Stimulated activated CD8-positive, alpha-beta memory T cell treated with anti-CD3 and anti-CD28 coated beads, Interleukin-15, amount 100 ng/mL, for 4 hours (primary cell): Measurements from ENCODE around the gene CPXM2.

Experiments
- DNase-seq, 2 donors: peaks; one replicate each; pipeline ENCODE4 v3.0.0-alpha.2; 2020; ENCODE audit warnings: low read depth in 2 of 2

The CPXM2 gene

GRCh38 chr10:123848564-123849457, 42.8 kb downstream of the CPXM2 start:
- no peak for DNase-seq

DNA sequence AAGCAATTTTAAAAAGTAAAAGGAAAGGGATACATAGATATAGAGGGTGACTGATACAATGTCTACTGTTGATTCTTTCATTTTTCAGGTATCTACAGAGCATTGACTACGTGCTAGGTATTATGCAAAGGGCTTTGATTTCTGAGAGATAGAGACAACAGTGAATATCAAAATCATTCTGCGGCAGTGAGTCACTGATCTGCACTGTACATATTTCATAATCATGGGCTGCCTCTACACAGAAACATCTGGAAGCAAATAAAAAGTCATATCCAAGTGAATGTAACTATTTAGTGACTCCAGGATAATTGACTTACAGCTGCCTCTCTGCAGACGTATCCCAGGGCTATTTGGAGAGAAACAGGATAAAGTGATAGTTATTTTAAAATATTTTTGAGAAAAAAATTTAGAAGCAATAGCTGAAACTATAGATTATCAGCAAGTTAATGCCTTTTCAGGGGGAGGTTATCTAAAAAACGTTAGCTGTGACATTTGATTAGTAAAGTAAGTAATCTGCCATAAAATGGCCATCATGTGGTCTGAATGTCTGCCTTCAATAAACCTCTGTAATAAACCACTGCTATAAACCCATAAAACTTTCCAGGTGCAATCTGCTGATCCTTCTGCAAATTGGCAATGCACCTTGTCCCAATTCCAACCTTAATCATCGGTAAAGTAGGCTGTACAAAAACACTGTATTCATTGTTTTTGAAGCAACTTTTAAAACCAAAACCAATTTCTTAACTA, 43.7 kb downstream of the CPXM2 start:
- DNase-seq, result no peak

DNA sequence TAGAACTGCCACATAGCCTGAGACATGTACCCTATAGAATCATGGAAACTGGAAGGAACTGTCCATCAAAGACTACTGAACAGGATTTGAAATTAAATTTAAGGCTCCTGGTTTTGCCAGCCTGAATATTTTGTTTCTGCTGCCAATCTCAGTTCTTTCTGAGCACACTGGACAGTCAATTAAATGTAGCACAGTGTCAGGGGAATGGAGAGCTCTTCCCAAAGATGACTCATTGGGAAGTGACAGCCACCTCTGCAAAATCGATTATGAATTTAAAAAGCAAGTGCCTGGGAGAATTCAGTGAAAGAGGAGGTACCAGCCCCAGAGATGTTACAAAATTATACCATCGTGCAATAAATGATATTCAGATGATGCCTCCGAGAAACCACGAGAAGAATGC, 47.8 kb downstream of the CPXM2 start:
- no peak for DNase-seq

GRCh38 chr10:123842692-123843385, 48.8 kb downstream of the CPXM2 start:
- DNase-seq, result no peak

- no peak for DNase-seq
Measured at GRCh38 chr10:123841560-123841959, 50.0 kb downstream of the CPXM2 start.

- DNase-seq, result no peak
Measured at GRCh38 chr10:123841115-123841514, 50.5 kb downstream of the CPXM2 start.

DNA sequence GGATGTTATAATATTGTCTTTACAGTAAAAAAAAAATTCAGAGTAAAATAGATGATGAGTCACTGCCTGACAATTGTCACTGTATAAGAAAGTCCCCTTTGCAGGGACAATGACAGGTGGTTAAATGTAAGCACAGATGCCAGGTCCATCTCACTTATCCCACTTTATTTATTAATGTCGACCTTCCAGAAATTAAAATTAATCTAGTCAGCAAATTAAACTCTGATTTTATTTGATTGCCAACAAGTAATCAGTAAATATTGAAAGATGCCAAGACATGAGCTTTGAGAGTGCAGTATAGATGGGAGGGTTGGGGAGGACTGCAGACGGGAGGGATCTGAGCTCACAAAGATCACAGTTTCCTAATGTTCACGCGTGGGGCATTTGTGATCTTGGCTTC, 50.9 kb downstream of the CPXM2 start:
- no peak for DNase-seq

GRCh38 chr10:123838596-123839310, 52.9 kb downstream of the CPXM2 start:
- no peak for DNase-seq

- no peak for DNase-seq
Measured at GRCh38 chr10:123837756-123838155, 53.9 kb downstream of the CPXM2 start.

- no peak for DNase-seq
Measured at GRCh38 chr10:123836418-123837145, 55.0 kb downstream of the CPXM2 start.

DNA sequence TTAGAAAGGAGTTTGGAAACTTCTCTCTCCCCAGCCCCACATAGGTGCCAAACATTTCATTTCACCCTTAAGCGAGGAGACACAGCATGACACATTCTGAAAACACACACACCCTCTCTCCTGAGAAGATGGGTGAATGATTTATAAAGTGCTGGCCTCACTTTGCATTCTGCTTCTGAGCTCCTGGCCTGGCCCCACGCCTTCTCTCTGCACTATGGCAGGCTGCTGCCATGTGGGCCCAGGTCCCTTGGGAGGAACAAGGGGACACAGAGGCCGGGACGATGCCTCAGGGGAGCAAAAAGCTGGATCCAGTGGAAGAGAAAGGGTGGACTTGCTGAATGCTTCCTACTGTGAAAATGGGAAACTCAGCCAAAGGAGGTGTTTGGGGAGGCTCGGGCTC, 56.0 kb downstream of the CPXM2 start:
- no peak for DNase-seq

DNA sequence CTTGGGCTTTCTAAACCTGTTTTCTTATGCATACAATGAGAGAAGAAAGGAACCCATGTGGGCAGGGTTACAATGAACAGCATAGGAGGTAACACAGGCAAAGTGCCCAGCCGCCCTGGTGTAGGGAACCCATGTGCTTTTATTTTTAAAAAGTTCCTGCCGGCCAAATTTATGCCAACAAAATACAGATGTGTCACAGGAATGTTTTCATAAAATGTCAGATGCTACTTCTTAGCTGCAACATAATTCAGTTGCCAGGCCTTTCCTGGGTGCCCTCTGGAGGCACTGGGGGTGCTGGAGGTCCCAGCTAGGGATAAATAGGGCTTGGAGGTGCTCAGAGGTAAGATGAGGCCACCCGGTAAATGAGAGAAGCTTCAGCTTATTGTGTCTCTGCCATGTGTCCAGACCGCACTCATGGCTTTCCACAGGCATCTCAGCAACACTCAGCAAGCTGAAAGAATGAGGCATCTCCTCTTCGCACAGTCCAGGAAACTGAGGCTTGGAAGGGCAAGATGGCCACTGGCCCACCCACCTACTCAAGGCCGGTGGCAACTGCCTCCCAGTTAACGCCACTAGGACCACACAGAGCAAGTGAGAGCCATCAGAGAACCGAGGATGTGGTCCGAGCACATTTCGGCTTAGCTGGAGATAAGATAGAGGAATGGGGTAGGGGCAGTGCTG, 58.3 kb downstream of the CPXM2 start:
- DNase-seq, result no peak

- no peak for DNase-seq
Measured at GRCh38 chr10:123831259-123831658, 60.3 kb downstream of the CPXM2 start.

- no peak for DNase-seq
Measured at GRCh38 chr10:123821136-123821535, 70.5 kb downstream of the CPXM2 start.

DNA sequence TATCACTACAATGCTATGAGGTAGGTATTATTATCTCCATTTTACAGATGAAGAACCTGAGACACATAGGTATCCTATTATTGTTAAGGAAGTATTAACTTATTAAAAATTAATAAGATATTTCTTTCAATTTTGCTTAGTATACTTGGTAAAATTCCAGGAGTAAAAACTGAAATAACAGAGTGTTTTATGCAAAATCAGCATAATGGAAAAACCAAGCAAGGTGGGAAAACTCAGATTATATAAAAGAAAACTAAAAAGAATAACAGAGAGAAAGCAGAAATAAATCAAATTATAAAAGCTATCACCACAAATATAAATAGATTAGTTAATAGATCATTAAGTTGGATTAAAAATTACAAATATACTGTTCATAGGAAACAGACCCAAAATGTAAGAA, 82.0 kb downstream of the CPXM2 start:
- DNase-seq, result no peak

- DNase-seq, result no peak
Measured at GRCh38 chr10:123808906-123809305, 82.7 kb downstream of the CPXM2 start.

- no peak for DNase-seq
Measured at GRCh38 chr10:123808286-123808685, 83.3 kb downstream of the CPXM2 start.

DNA sequence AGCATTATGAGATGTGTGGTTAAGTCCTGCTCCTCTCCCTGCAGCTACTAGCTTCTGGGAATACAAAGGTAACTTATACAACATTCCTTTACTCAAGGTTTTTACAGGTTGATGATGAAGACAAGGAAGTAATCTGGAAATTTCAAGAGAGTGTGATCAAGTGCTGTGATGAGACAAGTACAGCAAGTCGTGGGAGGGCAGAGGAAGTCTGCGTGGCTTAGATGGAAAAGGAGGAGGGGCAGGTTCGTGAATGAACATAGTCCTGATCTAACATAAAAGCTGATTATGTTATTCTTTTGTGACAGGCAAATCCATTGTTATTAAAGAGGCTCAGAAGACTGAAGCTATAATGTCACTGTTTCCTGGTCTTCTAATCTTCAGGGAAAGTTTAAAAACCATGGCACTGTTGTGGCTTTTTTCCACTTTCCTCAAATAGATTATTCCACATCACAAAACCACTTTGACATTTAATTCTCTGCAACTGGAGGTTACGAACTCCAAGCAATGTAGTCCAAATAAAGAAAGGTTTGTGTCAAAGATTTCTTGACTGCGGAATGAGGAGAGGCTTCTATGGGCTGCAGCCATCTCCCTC, 84.1 kb downstream of the CPXM2 start:
- no peak for DNase-seq

- no peak for DNase-seq
Measured at GRCh38 chr10:123804716-123805115, 86.9 kb downstream of the CPXM2 start.

- DNase-seq, result no peak
Measured at GRCh38 chr10:123800821-123801220, 90.8 kb downstream of the CPXM2 start.
